Caco-2 (cell line): ENCODE data around the gene AKT2. TPM values are rescaled to one million over a fixed set of nuclear protein-coding genes. Genes with fewer than 3 reads are reported as not detected.

Experiments used
- BruUV-seq: library from RNA; stranded (reverse); fragments of 400-500 nt; replicated peaks from 2 replicates; lab custom pipeline; 2021; lab: Mats Ljungman, UMichigan
- CTCF ChIA-PET: fragments of 300-600 bp; sonication (Branson Sonifier 250); formaldehyde crosslinking; loops from one replicate; lab custom pipeline; 2022; ENCODE audit warnings: antibody characterized with exemption; lab: Charles Lee
- POLR2A ChIA-PET: fragments of 300-600 bp; sonication (Branson Sonifier 250); formaldehyde crosslinking; loops from one replicate; lab custom pipeline; 2022; ENCODE audit warnings: antibody characterized with exemption; lab: Charles Lee
- DNase-seq, 2 experiments: peaks; one replicate each; pipeline versions ENCODE4 v3.0.0 to v3.0.0-alpha.2; 2020 to 2022
- H3K27me3 ChIP-seq: replicated peaks from 2 replicates; pipeline ENCODE4 v1.6.0; 2011; ENCODE audit warnings: low read length; ENCODE audit not compliant: control insufficient read depth, insufficient read depth
- H3K36me3 ChIP-seq: 2 replicates; pipeline ENCODE4 v1.5.1; 2011; ENCODE audit warnings: low read length; ENCODE audit not compliant: control insufficient read depth, insufficient read depth
- H3K4me1 ChIP-seq: fragments of 250-450 bp; sonication (Bioruptor Pico); 2 replicates; pipeline ENCODE4 v1.5.1; 2020; ENCODE audit warnings: mild to moderate bottlenecking
- H3K4me3 ChIP-seq: 2 replicates; pipeline ENCODE4 v1.5.1; 2011; ENCODE audit warnings: low read depth, mild to moderate bottlenecking, control low read depth, low read length
- H3K9me3 ChIP-seq: fragments of 250-450 bp; sonication (Bioruptor Pico); 2 replicates; pipeline ENCODE4 v1.5.1; 2020; ENCODE audit warnings: mild to moderate bottlenecking, moderate library complexity
- H3K27ac Mint-ChIP-seq: one replicate; pipeline ENCODE4 v1.8.0; 2022; ENCODE audit warnings: mixed read lengths; ENCODE audit not compliant: unreplicated experiment
- H3K27me3 Mint-ChIP-seq: one replicate; pipeline ENCODE4 v1.8.0; 2022; ENCODE audit warnings: mixed read lengths; ENCODE audit not compliant: insufficient read depth, unreplicated experiment
- H3K36me3 Mint-ChIP-seq: one replicate; pipeline ENCODE4 v1.8.0; 2022; ENCODE audit warnings: mild to moderate bottlenecking, mixed read lengths; ENCODE audit not compliant: insufficient read depth, unreplicated experiment
- H3K4me1 Mint-ChIP-seq: one replicate; pipeline ENCODE4 v1.8.0; 2022; ENCODE audit warnings: low read depth, mixed read lengths; ENCODE audit not compliant: unreplicated experiment
- H3K4me3 Mint-ChIP-seq: one replicate; pipeline ENCODE4 v1.8.0; 2022; ENCODE audit warnings: mild to moderate bottlenecking, moderate library complexity, mixed read lengths; ENCODE audit not compliant: unreplicated experiment
- H3K9me3 Mint-ChIP-seq: one replicate; pipeline ENCODE4 v1.8.0; 2022; ENCODE audit warnings: mixed read lengths; ENCODE audit not compliant: unreplicated experiment
- CTCF ChIP-seq, 2 experiments: fragments of 200-600 bp in 1 of 2; IDR thresholded peaks; 1 replicate in 1 of 2; 2 replicates in 1 of 2; pipeline versions ENCODE4 v1.5.1 to v1.8.0; 2011 to 2022; ENCODE audit warnings: antibody characterized with exemption in 1 of 2, control low read depth in 1 of 2, inconsistent platforms in 1 of 2, low read depth in 1 of 2, low read length in 1 of 2, mild to moderate bottlenecking in 1 of 2, moderate library complexity in 1 of 2; ENCODE audit not compliant: insufficient read depth in 1 of 2, severe bottlenecking in 1 of 2, unreplicated experiment in 1 of 2
- intact Hi-C: fragments of 100-400 bp; cut with micrococcal nuclease; formaldehyde crosslinking; loops from one replicate; pipeline ENCODE4 v1.10.0; 2022; ENCODE audit not compliant: unreplicated experiment
- total RNA-seq: library from RNA; stranded (reverse); gene quantifications from 2 replicates; pipeline ENCODE4 v1.2.3, GENCODE V29; 2022

The AKT2 gene
- total RNA-seq, 1 experiment from 2014 or later = 169 TPM

GRCh38 chr19:40274585-40275544, 10.3 kb downstream of the AKT2 start:
- Histone ChIP-seq H3K4me3 (no peak overlapping the region), H3K4me1 (no peaks in the 10 kb centered on the region), H3K27me3 (no peaks in the 10 kb centered on the region), H3K36me3 (peaks cover 2% of the 10 kb centered on the region; the same call in 1 of the 2 replicates), H3K9me3 (no peaks in the 10 kb centered on the region)
- no peak for DNase-seq
- no peak for TF ChIP-seq CTCF (IDR thresholded peaks at IDR 0.05; ENCODE audit: insufficient read depth in 1 of 2, low read depth in 1 of 2, low read length in 1 of 2, severe bottlenecking in 1 of 2, unreplicated experiment in 1 of 2)
- CTCF ChIA-PET = no interaction called here
- Mint-ChIP-seq H3K4me1 (no peaks in the 10 kb centered on the region), H3K27me3 (no peaks in the 10 kb centered on the region), H3K36me3 (peaks cover 15% of the 10 kb centered on the region), H3K4me3 (no peak overlapping the region), H3K9me3 (no peaks in the 10 kb centered on the region), H3K27ac (no peak overlapping the region)
- BruUV-seq = no TSS peak
- intact Hi-C loops = no loop called here
- POLR2A ChIA-PET = no interaction called here

GRCh38 chr19:40273469-40274360, 11.4 kb downstream of the AKT2 start:
- TF ChIP-seq CTCF (IDR thresholded peaks at IDR 0.05; ENCODE audit: insufficient read depth in 1 of 2, low read depth in 1 of 2, low read length in 1 of 2, severe bottlenecking in 1 of 2, unreplicated experiment in 1 of 2) = no peak
- H3K27me3 ChIP-seq = no peaks in the 10 kb centered on the region

GRCh38 chr19:40272261-40272660, 12.9 kb downstream of the AKT2 start:
- no peak for DNase-seq
- no peaks in the 10 kb centered on the region for H3K4me1 ChIP-seq
- no peaks in the 10 kb centered on the region for H3K9me3 ChIP-seq
- no peak overlapping the region for H3K4me3 Mint-ChIP-seq
- H3K4me1 Mint-ChIP-seq = no peaks in the 10 kb centered on the region
- H3K27me3 ChIP-seq = no peaks in the 10 kb centered on the region
- TF ChIP-seq CTCF (IDR thresholded peaks at IDR 0.05; ENCODE audit: insufficient read depth in 1 of 2, low read depth in 1 of 2, low read length in 1 of 2, severe bottlenecking in 1 of 2, unreplicated experiment in 1 of 2) = no peak
- H3K27ac Mint-ChIP-seq = no peak overlapping the region
- intact Hi-C loops = no loop called here
- POLR2A ChIA-PET = no interaction called here
- CTCF ChIA-PET = no interaction called here
- BruUV-seq = no TSS peak
- H3K27me3 Mint-ChIP-seq = no peaks in the 10 kb centered on the region
- no peak overlapping the region for H3K4me3 ChIP-seq
- peaks cover 1% of the 10 kb centered on the region; the same call in 1 of the 2 replicates for H3K36me3 ChIP-seq
- H3K9me3 Mint-ChIP-seq = no peaks in the 10 kb centered on the region
- H3K36me3 Mint-ChIP-seq = peaks cover 23% of the 10 kb centered on the region

More at GRCh38 chr19:40273469-40274360, 11.4 kb downstream of the AKT2 start:
- BruUV-seq = no TSS peak
- Histone ChIP-seq H3K9me3 (no peaks in the 10 kb centered on the region), H3K4me3 (no peak overlapping the region), H3K36me3 (peaks cover 2% of the 10 kb centered on the region; the same call in 1 of the 2 replicates), H3K4me1 (no peaks in the 10 kb centered on the region)
- no peak overlapping the region for H3K4me3 Mint-ChIP-seq
- no peaks in the 10 kb centered on the region for H3K9me3 Mint-ChIP-seq
- intact Hi-C loops = no loop called here
- H3K27me3 Mint-ChIP-seq = no peaks in the 10 kb centered on the region
- H3K27ac Mint-ChIP-seq = no peak overlapping the region
- CTCF ChIA-PET = interaction anchor here (0.6 kb wide), 1 partner anchor 130 kb away, joined by 3 read pairs; no protein-coding TSS in a partner anchor
- H3K36me3 Mint-ChIP-seq = peaks cover 19% of the 10 kb centered on the region
- DNase-seq = no peak
- POLR2A ChIA-PET = no interaction called here
- H3K4me1 Mint-ChIP-seq = no peaks in the 10 kb centered on the region
